ENCODE data around the gene KCNMA1.
A peak's percentile ranks its signal among the peaks of the same experiment; 100 is the strongest.

KCNMA1 gene

GRCh38 chr10:77075926-77076325 is 561.7 kb downstream of the KCNMA1 start:
- H3K4me1 ChIP-seq (ENCODE audit: control insufficient read depth, insufficient read depth, low read depth, low read length): no peaks in the 10 kb centered on the region
- H2BK120ac ChIP-seq (ENCODE audit: low read depth, low read length): no peak overlapping the region
- H3K27ac ChIP-seq (ENCODE audit: low read length, poor library complexity, severe bottlenecking): no peak overlapping the region
- no peak overlapping the region for H3K4me2 ChIP-seq (ENCODE audit: low read length, poor library complexity, severe bottlenecking)
- H3K9ac ChIP-seq (ENCODE audit: low read length): no peak overlapping the region
- H4K91ac ChIP-seq (ENCODE audit: low read length): no peak overlapping the region
- no peak overlapping the region for H3K4ac ChIP-seq (ENCODE audit: low read depth in 1 of 2, low read length in 2 of 2)
- H3K9me3 ChIP-seq (ENCODE audit: control insufficient read depth, low read length): no peaks in the 10 kb centered on the region
- H3K14ac ChIP-seq (ENCODE audit: low read length in 2 of 2): no peak overlapping the region
- H4K8ac ChIP-seq (ENCODE audit: low read length): no peak overlapping the region
- H3K18ac ChIP-seq (ENCODE audit: low read depth in 1 of 2, low read length in 2 of 2): no peak overlapping the region
- no peak overlapping the region for H2BK12ac ChIP-seq (ENCODE audit: low read length in 2 of 2)
- no peak overlapping the region for H2BK5ac ChIP-seq (ENCODE audit: low read depth, low read length, poor library complexity, severe bottlenecking)
- peaks cover 13 to 14% of the 10 kb centered on the region in 2 experiments for H3K36me3 ChIP-seq (ENCODE audit: control insufficient read depth in 1 of 2, insufficient read depth in 2 of 2, low read depth in 1 of 2, low read length in 2 of 2)
- H3K27me3 ChIP-seq (ENCODE audit: control insufficient read depth in 1 of 2, insufficient read depth in 1 of 2, low read length in 2 of 2): no peaks in the 10 kb centered on the region
- H3K79me1 ChIP-seq (replicated peaks; ENCODE audit: low read length, poor library complexity, severe bottlenecking): no peaks in the 10 kb centered on the region
- H2AFZ ChIP-seq (ENCODE audit: low read depth, low read length): no peak overlapping the region
- no peak overlapping the region for H2BK15ac ChIP-seq (ENCODE audit: low read depth, poor library complexity, severe bottlenecking)
- H3K23ac ChIP-seq (ENCODE audit: low read length in 2 of 2): no peak overlapping the region
- WGBS: 95% methylated on average over 2 of the region's 2 CpGs
- H2AK5ac ChIP-seq (ENCODE audit: low read length, severe bottlenecking): no peak overlapping the region
- H3K4me3 ChIP-seq (ENCODE audit: insufficient read depth in 1 of 2, low read depth in 1 of 2, low read length in 2 of 2): no peak overlapping the region
- DNase-seq: no peak

GRCh38 chr10:77074104-77074624 is 563.4 kb downstream of the KCNMA1 start:
- Histone ChIP-seq H2AFZ (ENCODE audit: low read depth, low read length) (no peak overlapping the region), H3K27ac (ENCODE audit: low read length, poor library complexity, severe bottlenecking) (no peak overlapping the region), H3K9me3 (ENCODE audit: control insufficient read depth, low read length) (no peaks in the 10 kb centered on the region), H3K18ac (ENCODE audit: low read depth in 1 of 2, low read length in 2 of 2) (no peak overlapping the region), H3K4ac (ENCODE audit: low read depth in 1 of 2, low read length in 2 of 2) (no peak overlapping the region), H2BK120ac (ENCODE audit: low read depth, low read length) (no peak overlapping the region), H3K23ac (ENCODE audit: low read length in 2 of 2) (no peak overlapping the region), H2AK5ac (ENCODE audit: low read length, severe bottlenecking) (no peak overlapping the region), H3K27me3 (ENCODE audit: control insufficient read depth in 1 of 2, insufficient read depth in 1 of 2, low read length in 2 of 2) (no peaks in the 10 kb centered on the region), H3K4me1 (ENCODE audit: control insufficient read depth, insufficient read depth, low read depth, low read length) (no peaks in the 10 kb centered on the region), H2BK12ac (ENCODE audit: low read length in 2 of 2) (no peak overlapping the region), H3K79me1 (replicated peaks; ENCODE audit: low read length, poor library complexity, severe bottlenecking) (no peaks in the 10 kb centered on the region), H2BK15ac (ENCODE audit: low read depth, poor library complexity, severe bottlenecking) (no peak overlapping the region), H3K4me2 (ENCODE audit: low read length, poor library complexity, severe bottlenecking) (no peak overlapping the region), H3K9ac (ENCODE audit: low read length) (no peak overlapping the region), H4K91ac (ENCODE audit: low read length) (no peak overlapping the region), H3K14ac (ENCODE audit: low read length in 2 of 2) (no peak overlapping the region), H3K4me3 (ENCODE audit: insufficient read depth in 1 of 2, low read depth in 1 of 2, low read length in 2 of 2) (no peak overlapping the region), H3K36me3 (ENCODE audit: control insufficient read depth in 1 of 2, insufficient read depth in 2 of 2, low read depth in 1 of 2, low read length in 2 of 2) (peaks cover 11 to 17% of the 10 kb centered on the region in 2 experiments), H2BK5ac (ENCODE audit: low read depth, low read length, poor library complexity, severe bottlenecking) (no peak overlapping the region), H4K8ac (ENCODE audit: low read length) (no peak overlapping the region)
- DNase-seq: no peak
- 83% methylated on average over 2 of the region's 2 CpGs for WGBS

GRCh38 chr10:77073663-77073960 is 564.0 kb downstream of the KCNMA1 start:
- Histone ChIP-seq H2AK5ac (ENCODE audit: low read length, severe bottlenecking) (no peak overlapping the region), H3K27me3 (ENCODE audit: control insufficient read depth in 1 of 2, insufficient read depth in 1 of 2, low read length in 2 of 2) (no peaks in the 10 kb centered on the region), H3K4me2 (ENCODE audit: low read length, poor library complexity, severe bottlenecking) (no peak overlapping the region), H3K9me3 (ENCODE audit: control insufficient read depth, low read length) (no peaks in the 10 kb centered on the region), H3K18ac (ENCODE audit: low read depth in 1 of 2, low read length in 2 of 2) (no peak overlapping the region), H3K4me1 (ENCODE audit: control insufficient read depth, insufficient read depth, low read depth, low read length) (no peaks in the 10 kb centered on the region), H3K14ac (ENCODE audit: low read length in 2 of 2) (no peak overlapping the region), H3K4ac (ENCODE audit: low read depth in 1 of 2, low read length in 2 of 2) (no peak overlapping the region), H3K79me1 (replicated peaks; ENCODE audit: low read length, poor library complexity, severe bottlenecking) (no peaks in the 10 kb centered on the region), H2BK12ac (ENCODE audit: low read length in 2 of 2) (no peak overlapping the region), H3K9ac (ENCODE audit: low read length) (no peak overlapping the region), H3K36me3 (ENCODE audit: control insufficient read depth in 1 of 2, insufficient read depth in 2 of 2, low read depth in 1 of 2, low read length in 2 of 2) (peaks cover 7 to 17% of the 10 kb centered on the region in 2 experiments), H4K91ac (ENCODE audit: low read length) (no peak overlapping the region), H2BK15ac (ENCODE audit: low read depth, poor library complexity, severe bottlenecking) (no peak overlapping the region), H4K8ac (ENCODE audit: low read length) (no peak overlapping the region), H2BK120ac (ENCODE audit: low read depth, low read length) (no peak overlapping the region), H3K23ac (ENCODE audit: low read length in 2 of 2) (no peak overlapping the region), H2AFZ (ENCODE audit: low read depth, low read length) (no peak overlapping the region), H3K27ac (ENCODE audit: low read length, poor library complexity, severe bottlenecking) (no peak overlapping the region), H2BK5ac (ENCODE audit: low read depth, low read length, poor library complexity, severe bottlenecking) (no peak overlapping the region), H3K4me3 (ENCODE audit: insufficient read depth in 1 of 2, low read depth in 1 of 2, low read length in 2 of 2) (no peak overlapping the region)
- 90% methylated on average over 3 of the region's 5 CpGs for WGBS
- DNase-seq: no peak

GRCh38 chr10:77072836-77073662 is 564.6 kb downstream of the KCNMA1 start:
- no peak overlapping the region for H3K18ac ChIP-seq (ENCODE audit: low read depth in 1 of 2, low read length in 2 of 2)
- H2BK120ac ChIP-seq (ENCODE audit: low read depth, low read length): no peak overlapping the region
- H2BK5ac ChIP-seq (ENCODE audit: low read depth, low read length, poor library complexity, severe bottlenecking): no peak overlapping the region
- H3K79me1 ChIP-seq (replicated peaks; ENCODE audit: low read length, poor library complexity, severe bottlenecking): no peaks in the 10 kb centered on the region
- H3K9me3 ChIP-seq (ENCODE audit: control insufficient read depth, low read length): no peaks in the 10 kb centered on the region
- H2BK12ac ChIP-seq (ENCODE audit: low read length in 2 of 2): no peak overlapping the region
- no peak overlapping the region for H3K9ac ChIP-seq (ENCODE audit: low read length)
- DNase-seq: peak; percentile 15
- no peak overlapping the region for H2AK5ac ChIP-seq (ENCODE audit: low read length, severe bottlenecking)
- H3K36me3 ChIP-seq (ENCODE audit: control insufficient read depth in 1 of 2, insufficient read depth in 2 of 2, low read depth in 1 of 2, low read length in 2 of 2): peaks cover 7 to 17% of the 10 kb centered on the region in 2 experiments
- H3K4me3 ChIP-seq (ENCODE audit: insufficient read depth in 1 of 2, low read depth in 1 of 2, low read length in 2 of 2): no peak overlapping the region
- no peak overlapping the region for H2BK15ac ChIP-seq (ENCODE audit: low read depth, poor library complexity, severe bottlenecking)
- 94% methylated on average over 13 of the region's 13 CpGs for whole genome bisulfite sequencing
- H3K27ac ChIP-seq (ENCODE audit: low read length, poor library complexity, severe bottlenecking): no peak overlapping the region
- H3K23ac ChIP-seq (ENCODE audit: low read length in 2 of 2): no peak overlapping the region
- no peak overlapping the region for H4K8ac ChIP-seq (ENCODE audit: low read length)
- no peak overlapping the region for H3K4ac ChIP-seq (ENCODE audit: low read depth in 1 of 2, low read length in 2 of 2)
- H3K4me1 ChIP-seq (ENCODE audit: control insufficient read depth, insufficient read depth, low read depth, low read length): no peaks in the 10 kb centered on the region
- no peak overlapping the region for H4K91ac ChIP-seq (ENCODE audit: low read length)
- H3K14ac ChIP-seq (ENCODE audit: low read length in 2 of 2): no peak overlapping the region
- no peak overlapping the region for H3K4me2 ChIP-seq (ENCODE audit: low read length, poor library complexity, severe bottlenecking)
- no peaks in the 10 kb centered on the region for H3K27me3 ChIP-seq (ENCODE audit: control insufficient read depth in 1 of 2, insufficient read depth in 1 of 2, low read length in 2 of 2)
- no peak overlapping the region for H2AFZ ChIP-seq (ENCODE audit: low read depth, low read length)

Data from mesenchymal stem cell (in vitro differentiated cells and primary cell).